Stimulated activated CD8-positive, alpha-beta memory T cell treated with anti-CD3 and anti-CD28 coated beads, Interleukin-15, amount 100 ng/mL, for 1 hour (primary cell): ENCODE results near the gene LRRC28.

ENCODE experiments used
- DNase-seq: peaks from one replicate; pipeline ENCODE4 v3.0.0-alpha.2; 2020; ENCODE audit warnings: low read depth

The LRRC28 gene

DNA sequence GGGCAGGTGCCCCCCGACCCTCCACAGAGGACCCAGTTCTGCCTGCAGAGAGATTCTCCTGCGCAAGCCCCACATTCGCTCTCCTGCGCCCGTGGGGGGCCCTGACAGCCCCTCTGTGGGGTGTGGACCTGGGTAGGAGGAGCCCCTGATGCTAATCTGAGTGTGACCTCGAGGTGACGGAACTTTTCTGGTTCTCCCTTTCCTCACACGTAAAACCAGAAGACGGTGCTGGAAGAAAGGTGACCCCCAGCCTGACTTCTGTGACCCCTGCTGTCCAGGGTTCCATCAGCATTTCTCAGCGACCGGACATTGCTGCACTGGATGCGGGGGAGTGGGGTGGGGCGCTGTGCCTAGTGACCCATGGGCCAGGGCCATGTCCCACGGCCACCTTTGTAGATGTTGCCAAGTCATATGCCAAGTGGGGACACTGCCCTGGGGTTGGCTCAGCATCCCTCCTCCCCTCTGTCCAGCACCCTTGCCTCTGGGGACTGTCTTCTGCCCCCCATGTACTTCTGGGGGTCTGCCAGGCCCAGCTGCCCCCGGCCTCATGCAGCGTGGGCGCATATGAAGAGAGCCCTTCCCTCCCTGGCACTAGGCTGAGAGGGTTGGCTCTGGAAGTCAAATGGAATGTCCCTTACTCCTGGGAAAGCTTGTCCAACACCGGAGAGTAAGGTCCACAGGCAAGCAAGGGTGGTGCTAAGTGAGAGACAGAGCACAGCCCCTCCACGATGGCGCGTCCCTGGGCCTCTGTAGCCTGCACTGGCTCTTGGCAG is 185.4 kb downstream of the LRRC28 start:
- no peak for DNase-seq

DNA sequence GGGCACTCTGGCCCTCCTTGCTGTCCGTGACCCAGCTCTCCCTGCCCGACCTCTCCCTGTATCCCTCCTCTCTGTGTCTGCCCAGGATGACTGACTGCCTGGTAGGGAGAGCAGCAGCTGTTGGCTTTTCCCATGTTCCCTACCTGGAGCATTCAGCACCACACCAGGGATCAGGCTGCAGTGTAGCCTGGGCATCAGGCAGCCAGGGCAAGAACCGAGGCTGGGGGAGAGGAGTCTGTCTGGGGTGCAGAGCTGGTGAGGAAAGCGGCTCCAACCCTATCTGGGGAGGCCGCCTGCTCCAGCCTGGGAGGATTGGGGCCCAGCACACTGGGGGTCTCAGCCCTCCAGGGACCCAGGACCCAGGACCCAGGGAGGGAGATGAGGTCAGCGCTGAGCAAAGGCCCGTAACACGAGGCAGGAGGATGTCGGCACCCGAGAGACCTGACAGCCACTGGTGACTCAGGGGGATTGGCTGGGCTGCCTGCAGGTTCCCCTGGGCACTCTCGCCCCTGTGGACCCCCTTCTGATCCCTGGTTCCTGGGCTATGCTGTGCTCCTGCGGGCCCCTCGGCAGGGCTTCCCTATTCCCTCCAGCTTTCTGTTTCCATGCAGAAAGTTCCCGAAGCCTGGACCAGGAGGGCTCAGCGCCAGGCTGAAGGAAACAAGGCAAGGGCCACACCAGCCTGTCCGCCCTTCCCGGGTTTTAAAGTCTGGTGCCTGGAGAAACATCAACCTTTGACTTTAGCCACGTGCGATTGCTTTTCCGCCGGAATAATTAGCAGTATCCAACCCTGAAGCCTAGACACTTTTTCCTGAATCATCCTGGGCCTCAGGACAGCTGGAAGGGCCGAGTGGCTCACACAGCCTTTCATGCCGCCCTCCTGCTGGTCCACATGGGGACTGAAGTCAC is 186.3 kb downstream of the LRRC28 start:
- DNase-seq, result no peak

DNA sequence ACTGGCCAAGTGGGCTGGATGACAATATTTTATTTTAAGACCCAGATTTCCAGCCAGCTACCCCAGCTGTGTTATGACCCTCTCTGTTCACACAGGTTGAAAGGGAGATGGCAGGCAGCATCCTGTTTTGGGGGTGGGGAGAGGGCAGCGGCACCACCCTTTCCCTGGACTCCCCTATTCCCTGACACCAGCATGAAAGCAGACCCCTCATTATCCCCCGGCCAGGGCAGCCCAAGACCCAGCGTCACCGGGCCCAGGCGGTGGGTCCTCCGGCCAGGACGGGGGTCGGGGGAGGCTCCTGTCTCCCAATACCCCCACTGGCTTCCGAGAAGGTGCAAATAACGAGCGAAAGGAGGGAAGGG is 186.9 kb downstream of the LRRC28 start:
- no peak for DNase-seq

DNA sequence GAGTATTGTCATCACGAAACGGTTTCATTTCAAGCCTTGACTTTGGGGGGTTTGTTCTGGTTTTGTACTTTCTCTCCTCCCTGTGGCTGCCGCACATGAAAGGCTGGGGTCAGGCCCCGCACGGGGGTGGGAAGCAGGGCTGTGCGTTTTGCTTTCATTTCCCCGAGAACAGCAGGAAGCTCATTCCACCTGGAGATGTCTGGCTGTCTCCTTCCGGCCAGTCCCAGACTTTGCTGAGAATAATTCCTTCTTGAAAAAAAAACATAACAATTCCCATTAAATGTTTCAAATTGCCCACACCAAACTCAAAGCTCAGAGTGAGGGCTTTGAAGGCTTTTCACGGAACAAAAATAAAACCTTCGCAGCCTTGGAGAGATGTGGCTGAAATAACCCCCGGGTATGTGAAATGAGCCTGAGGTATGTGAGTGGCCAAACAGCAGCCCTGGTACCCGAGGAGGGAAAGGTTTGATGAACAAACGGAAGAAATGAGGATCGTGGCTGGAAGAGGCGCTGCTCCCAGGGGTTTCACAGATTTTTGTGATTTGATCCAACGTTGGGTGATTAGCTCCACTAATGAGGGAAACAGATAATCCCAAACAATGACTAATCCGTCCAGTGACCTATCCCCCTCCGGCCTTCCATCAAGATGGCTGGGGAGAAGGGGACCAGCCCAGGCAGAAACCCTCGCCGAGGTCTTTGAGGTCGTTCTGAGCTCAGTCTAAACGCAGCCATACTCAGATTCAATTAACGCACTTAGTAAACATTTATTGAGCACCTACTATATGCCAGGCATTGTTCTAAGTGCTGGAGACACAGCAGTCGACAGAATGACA is 187.6 kb downstream of the LRRC28 start:
- no peak for DNase-seq

DNA sequence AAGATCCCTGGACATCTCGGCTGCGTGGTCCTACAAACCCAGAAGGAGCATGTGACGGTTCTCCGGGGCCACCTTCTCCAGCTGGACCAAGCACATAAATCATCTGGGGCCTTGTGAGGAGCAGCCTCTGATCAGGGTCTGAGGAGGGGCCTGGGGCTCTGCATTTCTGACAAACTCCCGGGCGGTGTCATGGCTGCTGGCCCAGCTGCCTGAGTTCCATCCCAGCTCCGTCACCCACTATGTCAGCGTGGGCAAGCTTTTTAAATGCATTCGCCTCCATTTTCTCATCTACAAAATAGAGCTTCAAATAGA is 188.2 kb downstream of the LRRC28 start:
- DNase-seq, result no peak

DNA sequence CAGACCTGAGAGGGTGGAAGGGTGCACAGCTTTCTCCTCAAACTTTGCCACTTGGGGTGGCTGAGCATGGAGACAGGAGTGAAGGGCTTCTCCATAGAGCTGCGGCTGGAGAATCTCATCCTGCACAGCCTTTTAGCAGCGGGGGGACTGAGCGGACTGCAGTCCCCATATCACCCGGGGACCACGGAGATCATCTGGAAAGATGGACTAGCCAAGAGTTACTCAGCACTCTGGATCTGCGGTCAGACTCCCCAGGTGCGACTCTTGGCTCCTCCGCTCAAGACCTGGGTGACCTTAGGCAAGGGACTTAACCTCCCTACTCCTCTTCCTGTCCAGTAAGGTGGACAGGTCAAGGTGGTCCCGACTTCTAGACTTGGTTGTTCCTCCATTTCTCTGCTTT is 188.7 kb downstream of the LRRC28 start:
- DNase-seq, result no peak
